ENCODE data around the gene ZNF543.

Gene ZNF543

GRCh38 chr19:57321751-57322150, 1.5 kb downstream of the ZNF543 start:
- H3K9me3 ChIP-seq (ENCODE audit: low read length) = no peaks in the 10 kb centered on the region
- H3K4me3 ChIP-seq (ENCODE audit: low read depth in 1 of 2, low read length in 2 of 2) = peak overlapping the region; percentile 76 to 80
- H3K36me3 ChIP-seq (ENCODE audit: insufficient read depth, low read length) = peaks cover 33% of the 10 kb centered on the region
- peaks cover 12% of the 10 kb centered on the region for H3K4me1 ChIP-seq (ENCODE audit: insufficient read depth, low read length)
- H3K27ac ChIP-seq (ENCODE audit: low read depth, low read length) = no peak overlapping the region
- H3K27me3 ChIP-seq (ENCODE audit: control insufficient read depth in 1 of 2, insufficient read depth in 2 of 2, low read length in 2 of 2) = no peaks in the 10 kb centered on the region
- H3K9ac ChIP-seq (ENCODE audit: low read length) = no peak overlapping the region

GRCh38 chr19:57324992-57325391, 4.7 kb downstream of the ZNF543 start:
- Histone ChIP-seq H3K4me1 (ENCODE audit: insufficient read depth, low read length) (peaks cover 12% of the 10 kb centered on the region), H3K4me3 (ENCODE audit: low read depth in 1 of 2, low read length in 2 of 2) (no peak overlapping the region), H3K27ac (ENCODE audit: low read depth, low read length) (no peak overlapping the region), H3K36me3 (ENCODE audit: insufficient read depth, low read length) (peaks cover 58% of the 10 kb centered on the region), H3K9ac (ENCODE audit: low read length) (no peak overlapping the region), H3K27me3 (ENCODE audit: control insufficient read depth in 1 of 2, insufficient read depth in 2 of 2, low read length in 2 of 2) (no peaks in the 10 kb centered on the region), H3K9me3 (ENCODE audit: low read length) (peaks cover 18% of the 10 kb centered on the region)

GRCh38 chr19:57327993-57328392, 7.7 kb downstream of the ZNF543 start:
- H3K4me3 ChIP-seq (ENCODE audit: low read depth in 1 of 2, low read length in 2 of 2) = peak overlapping the region in 1 of 2 donors; percentile 8
- H3K9me3 ChIP-seq (ENCODE audit: low read length) = peaks cover 18% of the 10 kb centered on the region

GRCh38 chr19:57334191-57334590, 13.9 kb downstream of the ZNF543 start:
- H3K4me3 ChIP-seq (ENCODE audit: low read depth in 1 of 2, low read length in 2 of 2) = no peak overlapping the region
- H3K9me3 ChIP-seq (ENCODE audit: low read length) = peaks cover 2% of the 10 kb centered on the region
- no peaks in the 10 kb centered on the region for H3K27me3 ChIP-seq (ENCODE audit: control insufficient read depth in 1 of 2, insufficient read depth in 2 of 2, low read length in 2 of 2)
- H3K27ac ChIP-seq (ENCODE audit: low read depth, low read length) = no peak overlapping the region
- no peak overlapping the region for H3K9ac ChIP-seq (ENCODE audit: low read length)
- peaks cover under 1% of the 10 kb centered on the region for H3K36me3 ChIP-seq (ENCODE audit: insufficient read depth, low read length)
- no peaks in the 10 kb centered on the region for H3K4me1 ChIP-seq (ENCODE audit: insufficient read depth, low read length)

More at GRCh38 chr19:57327993-57328392, 7.7 kb downstream of the ZNF543 start:
- H3K4me1 ChIP-seq (ENCODE audit: insufficient read depth, low read length) = no peaks in the 10 kb centered on the region
- no peak overlapping the region for H3K9ac ChIP-seq (ENCODE audit: low read length)
- H3K27ac ChIP-seq (ENCODE audit: low read depth, low read length) = no peak overlapping the region
- H3K27me3 ChIP-seq (ENCODE audit: control insufficient read depth in 1 of 2, insufficient read depth in 2 of 2, low read length in 2 of 2) = no peaks in the 10 kb centered on the region
- peaks cover 58% of the 10 kb centered on the region for H3K36me3 ChIP-seq (ENCODE audit: insufficient read depth, low read length)

- no peak overlapping the region for H3K4me3 ChIP-seq (ENCODE audit: low read depth in 1 of 2, low read length in 2 of 2)
- H3K4me1 ChIP-seq (ENCODE audit: insufficient read depth, low read length) = no peaks in the 10 kb centered on the region
- no peak overlapping the region for H3K27ac ChIP-seq (ENCODE audit: low read depth, low read length)
- H3K9ac ChIP-seq (ENCODE audit: low read length) = no peak overlapping the region
- no peaks in the 10 kb centered on the region for H3K27me3 ChIP-seq (ENCODE audit: control insufficient read depth in 1 of 2, insufficient read depth in 2 of 2, low read length in 2 of 2)
- no peaks in the 10 kb centered on the region for H3K36me3 ChIP-seq (ENCODE audit: insufficient read depth, low read length)
- no peaks in the 10 kb centered on the region for H3K9me3 ChIP-seq (ENCODE audit: low read length)
Observed at GRCh38 chr19:57338877-57339276, 18.6 kb downstream of the ZNF543 start.

GRCh38 chr19:57342582-57342981, 22.3 kb downstream of the ZNF543 start:
- Histone ChIP-seq H3K4me3 (ENCODE audit: low read depth in 1 of 2, low read length in 2 of 2) (no peak overlapping the region), H3K9me3 (ENCODE audit: low read length) (no peaks in the 10 kb centered on the region), H3K27me3 (ENCODE audit: control insufficient read depth in 1 of 2, insufficient read depth in 2 of 2, low read length in 2 of 2) (no peaks in the 10 kb centered on the region), H3K36me3 (ENCODE audit: insufficient read depth, low read length) (no peaks in the 10 kb centered on the region), H3K4me1 (ENCODE audit: insufficient read depth, low read length) (no peaks in the 10 kb centered on the region), H3K27ac (ENCODE audit: low read depth, low read length) (no peak overlapping the region), H3K9ac (ENCODE audit: low read length) (no peak overlapping the region)

GRCh38 chr19:57348136-57348535, 27.9 kb downstream of the ZNF543 start:
- Histone ChIP-seq H3K9ac (ENCODE audit: low read length) (no peak overlapping the region), H3K36me3 (ENCODE audit: insufficient read depth, low read length) (peaks cover 6% of the 10 kb centered on the region), H3K4me1 (ENCODE audit: insufficient read depth, low read length) (peaks cover 13% of the 10 kb centered on the region), H3K9me3 (ENCODE audit: low read length) (peaks cover 3% of the 10 kb centered on the region), H3K4me3 (ENCODE audit: low read depth in 1 of 2, low read length in 2 of 2) (no peak overlapping the region), H3K27ac (ENCODE audit: low read depth, low read length) (no peak overlapping the region), H3K27me3 (ENCODE audit: control insufficient read depth in 1 of 2, insufficient read depth in 2 of 2, low read length in 2 of 2) (no peaks in the 10 kb centered on the region)

GRCh38 chr19:57350877-57351805, 30.9 kb downstream of the ZNF543 start, which contains the start of gene ZNF304:
TSS of gene ZNF304 (plus strand) at chr19:57351271. CDS start at chr19:57351665, 394 bp downstream.
- no peaks in the 10 kb centered on the region for H3K27me3 ChIP-seq (ENCODE audit: control insufficient read depth in 1 of 2, insufficient read depth in 2 of 2, low read length in 2 of 2)
- peaks cover 36% of the 10 kb centered on the region for H3K36me3 ChIP-seq (ENCODE audit: insufficient read depth, low read length)
- peak within 1 kb of the TSS; percentile 99 for H3K9ac ChIP-seq (ENCODE audit: low read length)
- H3K4me1 ChIP-seq (ENCODE audit: insufficient read depth, low read length) = peaks cover 13% of the 10 kb centered on the region
- H3K9me3 ChIP-seq (ENCODE audit: low read length) = peaks cover 25% of the 10 kb centered on the region
- peak within 1 kb of the TSS; percentile 95 to 98 for H3K4me3 ChIP-seq (ENCODE audit: low read depth in 1 of 2, low read length in 2 of 2)
- H3K27ac ChIP-seq (ENCODE audit: low read depth, low read length) = peak within 1 kb of the TSS; percentile 69

- Histone ChIP-seq H3K4me3 (ENCODE audit: low read depth in 1 of 2, low read length in 2 of 2) (peak overlapping the region; percentile 95 to 98), H3K9me3 (ENCODE audit: low read length) (peaks cover 32% of the 10 kb centered on the region), H3K36me3 (ENCODE audit: insufficient read depth, low read length) (peaks cover 43% of the 10 kb centered on the region), H3K27me3 (ENCODE audit: control insufficient read depth in 1 of 2, insufficient read depth in 2 of 2, low read length in 2 of 2) (no peaks in the 10 kb centered on the region), H3K9ac (ENCODE audit: low read length) (peak overlapping the region; percentile 99), H3K4me1 (ENCODE audit: insufficient read depth, low read length) (peaks cover 13% of the 10 kb centered on the region), H3K27ac (ENCODE audit: low read depth, low read length) (no peak overlapping the region)
Observed at GRCh38 chr19:57351867-57352266, 31.6 kb downstream of the ZNF543 start.

- H3K36me3 ChIP-seq (ENCODE audit: insufficient read depth, low read length) = peaks cover 67% of the 10 kb centered on the region
- H3K4me1 ChIP-seq (ENCODE audit: insufficient read depth, low read length) = peaks cover 13% of the 10 kb centered on the region
- peak overlapping the region in 1 of 2 donors; percentile 10 for H3K4me3 ChIP-seq (ENCODE audit: low read depth in 1 of 2, low read length in 2 of 2)
- no peak overlapping the region for H3K27ac ChIP-seq (ENCODE audit: low read depth, low read length)
- no peaks in the 10 kb centered on the region for H3K27me3 ChIP-seq (ENCODE audit: control insufficient read depth in 1 of 2, insufficient read depth in 2 of 2, low read length in 2 of 2)
- H3K9ac ChIP-seq (ENCODE audit: low read length) = no peak overlapping the region
- peaks cover 52% of the 10 kb centered on the region for H3K9me3 ChIP-seq (ENCODE audit: low read length)
Observed at GRCh38 chr19:57355916-57356315, 35.6 kb downstream of the ZNF543 start.

- H3K36me3 ChIP-seq (ENCODE audit: insufficient read depth, low read length) = peaks cover 67% of the 10 kb centered on the region
- H3K9me3 ChIP-seq (ENCODE audit: low read length) = peaks cover 52% of the 10 kb centered on the region
- peaks cover 6% of the 10 kb centered on the region for H3K4me1 ChIP-seq (ENCODE audit: insufficient read depth, low read length)
Observed at GRCh38 chr19:57357406-57357805, 37.1 kb downstream of the ZNF543 start.

More at GRCh38 chr19:57357406-57357805, 37.1 kb downstream of the ZNF543 start:
- Histone ChIP-seq H3K27ac (ENCODE audit: low read depth, low read length) (no peak overlapping the region), H3K27me3 (ENCODE audit: control insufficient read depth in 1 of 2, insufficient read depth in 2 of 2, low read length in 2 of 2) (no peaks in the 10 kb centered on the region), H3K4me3 (ENCODE audit: low read depth in 1 of 2, low read length in 2 of 2) (peak overlapping the region in 1 of 2 donors; percentile 10), H3K9ac (ENCODE audit: low read length) (no peak overlapping the region)

Measured in muscle layer of colon (tissue), 2 donors.